Suprapubic skin (tissue), 3 donors: ENCODE data around the gene ZNF25.

ENCODE experiments used
- CTCF ChIP-seq, 2 donors: fragments of 200-600 bp in 1 of 2; fragments of 450-650 bp in 1 of 2; sonication (generic) in 1 of 2; IDR thresholded peaks; one replicate each; pipeline ENCODE4 v1.5.1; 2016 to 2019; ENCODE audit warnings: antibody characterized with exemption in 2 of 2, mild to moderate bottlenecking in 1 of 2, moderate library complexity in 1 of 2
- POLR2A ChIP-seq, 2 donors: fragments of 450-650 bp; IDR thresholded peaks; one replicate each; pipeline ENCODE4 v1.6.1; 2017; ENCODE audit warnings: antibody characterized with exemption in 2 of 2, mild to moderate bottlenecking in 2 of 2, moderate library complexity in 2 of 2

DNA sequence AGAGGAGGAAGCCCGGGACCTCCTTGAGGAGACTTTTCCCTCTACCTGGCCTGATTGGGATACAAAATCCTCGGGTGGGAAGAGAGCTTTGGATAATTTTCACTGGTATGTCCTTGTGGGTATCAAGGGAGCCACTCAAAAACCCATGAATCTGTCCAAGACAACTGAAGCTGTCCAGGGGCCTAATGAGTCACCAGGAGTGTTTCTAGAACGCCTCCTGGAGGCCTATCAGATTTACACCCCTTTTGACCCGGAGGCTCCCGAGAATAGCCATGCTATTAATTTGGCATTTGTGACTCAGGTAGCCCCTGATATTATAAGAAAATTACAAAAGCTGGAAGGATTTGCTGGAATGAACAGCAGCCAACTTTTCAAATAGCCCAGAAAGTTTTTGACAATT lies 38.6 kb downstream of the ZNF25 start:
- TF ChIP-seq CTCF (IDR thresholded peaks at IDR 0.05) (no peak), POLR2A (IDR thresholded peaks at IDR 0.05) (no peak)
